ENCODE results near the gene CEP76. TPM values are rescaled to one million over a fixed set of nuclear protein-coding genes. Genes with fewer than 3 reads are reported as not detected.

The CEP76 gene
- total RNA-seq, 1 donor from 2014 or later: 6.8 TPM

DNA sequence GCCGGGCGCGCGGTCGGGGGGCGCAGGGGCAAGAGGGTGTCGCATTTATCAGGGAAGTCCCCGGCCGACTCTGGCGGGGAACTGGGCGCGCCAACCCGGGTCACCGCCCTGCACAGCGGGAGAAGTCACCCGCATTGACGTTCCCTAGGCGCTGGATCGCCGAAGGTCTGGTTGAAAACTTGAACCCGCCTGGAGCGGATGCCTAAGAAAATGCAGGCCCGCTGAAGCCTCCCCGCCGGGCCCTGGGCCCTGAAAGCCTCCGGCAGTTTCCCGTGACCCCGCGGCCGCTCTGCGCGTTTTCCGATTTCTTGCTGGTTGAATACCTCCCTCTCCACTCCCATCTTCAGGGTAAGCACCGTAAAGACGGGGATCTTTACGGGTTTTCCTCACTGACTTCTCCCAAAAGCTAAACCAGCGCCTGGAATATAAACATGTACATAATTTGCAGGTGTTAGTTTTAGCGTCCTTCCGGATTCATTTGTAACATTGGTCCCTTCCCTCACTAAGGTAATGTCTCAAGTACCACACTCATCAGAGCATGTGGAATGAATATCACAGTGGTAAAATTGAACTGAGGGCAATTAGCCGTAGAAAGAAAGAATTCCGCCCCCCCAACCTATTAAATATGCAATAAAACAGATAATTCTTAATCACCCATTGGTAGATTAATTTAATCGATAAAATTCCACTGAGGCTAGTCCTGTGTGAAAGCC is 43.9 kb downstream of the CEP76 start:
- peaks cover 1% of the 10 kb centered on the region for H3K36me3 Mint-ChIP-seq (ENCODE audit: low read depth)
- H3K9me3 Mint-ChIP-seq (ENCODE audit: low read depth): no peaks in the 10 kb centered on the region
- no peaks in the 10 kb centered on the region for H3K27me3 Mint-ChIP-seq (ENCODE audit: low read depth)
- H3K4me3 Mint-ChIP-seq (ENCODE audit: unreplicated experiment): peak overlapping the region; percentile 79
- DNase-seq (ENCODE audit: low spot score): no peak
- H3K4me1 Mint-ChIP-seq (ENCODE audit: low read depth): peaks cover 37% of the 10 kb centered on the region
- TF ChIP-seq, protein P1, sequence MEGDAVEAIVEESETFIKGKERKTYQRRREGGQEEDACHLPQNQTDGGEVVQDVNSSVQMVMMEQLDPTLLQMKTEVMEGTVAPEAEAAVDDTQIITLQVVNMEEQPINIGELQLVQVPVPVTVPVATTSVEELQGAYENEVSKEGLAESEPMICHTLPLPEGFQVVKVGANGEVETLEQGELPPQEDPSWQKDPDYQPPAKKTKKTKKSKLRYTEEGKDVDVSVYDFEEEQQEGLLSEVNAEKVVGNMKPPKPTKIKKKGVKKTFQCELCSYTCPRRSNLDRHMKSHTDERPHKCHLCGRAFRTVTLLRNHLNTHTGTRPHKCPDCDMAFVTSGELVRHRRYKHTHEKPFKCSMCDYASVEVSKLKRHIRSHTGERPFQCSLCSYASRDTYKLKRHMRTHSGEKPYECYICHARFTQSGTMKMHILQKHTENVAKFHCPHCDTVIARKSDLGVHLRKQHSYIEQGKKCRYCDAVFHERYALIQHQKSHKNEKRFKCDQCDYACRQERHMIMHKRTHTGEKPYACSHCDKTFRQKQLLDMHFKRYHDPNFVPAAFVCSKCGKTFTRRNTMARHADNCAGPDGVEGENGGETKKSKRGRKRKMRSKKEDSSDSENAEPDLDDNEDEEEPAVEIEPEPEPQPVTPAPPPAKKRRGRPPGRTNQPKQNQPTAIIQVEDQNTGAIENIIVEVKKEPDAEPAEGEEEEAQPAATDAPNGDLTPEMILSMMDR (IDR thresholded peaks at IDR 0.05): peak; percentile 51
- H3K27ac Mint-ChIP-seq (ENCODE audit: unreplicated experiment): peak overlapping the region; percentile 86

DNA sequence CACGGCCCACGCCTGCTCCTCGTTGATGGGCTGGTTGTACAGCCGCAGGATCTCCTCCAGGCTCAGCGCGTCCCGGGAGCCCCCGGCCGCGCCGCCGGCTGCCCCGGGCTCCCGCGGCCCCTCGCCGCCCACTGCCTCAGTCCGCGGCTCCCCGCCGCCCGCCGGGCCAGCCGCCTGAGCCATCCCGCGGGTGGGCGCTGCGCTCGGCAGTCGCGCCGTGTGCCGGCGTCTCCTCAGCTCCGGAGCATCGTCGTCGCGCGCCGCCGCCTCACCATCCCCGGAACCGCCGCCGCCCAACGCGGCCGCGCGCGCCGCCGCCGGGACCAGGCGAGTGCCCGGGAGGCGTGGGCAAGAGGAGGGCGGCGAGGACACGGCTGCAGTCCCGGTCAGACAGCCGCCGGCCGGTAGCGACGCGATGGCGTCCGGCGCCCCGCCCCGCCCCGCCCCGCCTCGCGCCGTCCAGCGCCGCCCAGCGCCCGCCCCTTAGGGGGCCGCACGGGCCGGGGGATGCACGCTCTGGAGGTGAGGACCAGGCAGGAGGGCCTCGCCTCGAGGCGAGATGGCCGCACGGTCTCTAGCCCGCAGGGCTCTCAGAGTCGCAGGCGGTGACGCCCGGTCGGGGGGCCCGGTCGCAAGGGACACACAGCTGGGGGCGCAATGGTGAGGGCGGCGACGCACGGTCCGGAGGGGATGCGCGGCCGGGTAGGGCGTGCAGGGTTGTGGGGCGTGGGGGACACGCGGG is 44.7 kb downstream of the CEP76 start, which contains the start of gene SPIRE1:
Gene SPIRE1 (minus strand): TSS at position 424 of the 742 bp plus-strand sequence. CDS start 241 bp downstream, at position 183.
- Mint-ChIP-seq H3K4me1 (ENCODE audit: low read depth) (peaks cover 44% of the 10 kb centered on the region), H3K9me3 (ENCODE audit: low read depth) (no peaks in the 10 kb centered on the region), H3K36me3 (ENCODE audit: low read depth) (peaks cover 1% of the 10 kb centered on the region), H3K27ac (ENCODE audit: unreplicated experiment) (peak within 1 kb of the TSS; percentile 95), H3K27me3 (ENCODE audit: low read depth) (no peaks in the 10 kb centered on the region), H3K4me3 (ENCODE audit: unreplicated experiment) (peak within 1 kb of the TSS; percentile 79)
- no peak for DNase-seq (ENCODE audit: low spot score)
- TF ChIP-seq, protein P1 (IDR thresholded peaks at IDR 0.05): no peak

DNA sequence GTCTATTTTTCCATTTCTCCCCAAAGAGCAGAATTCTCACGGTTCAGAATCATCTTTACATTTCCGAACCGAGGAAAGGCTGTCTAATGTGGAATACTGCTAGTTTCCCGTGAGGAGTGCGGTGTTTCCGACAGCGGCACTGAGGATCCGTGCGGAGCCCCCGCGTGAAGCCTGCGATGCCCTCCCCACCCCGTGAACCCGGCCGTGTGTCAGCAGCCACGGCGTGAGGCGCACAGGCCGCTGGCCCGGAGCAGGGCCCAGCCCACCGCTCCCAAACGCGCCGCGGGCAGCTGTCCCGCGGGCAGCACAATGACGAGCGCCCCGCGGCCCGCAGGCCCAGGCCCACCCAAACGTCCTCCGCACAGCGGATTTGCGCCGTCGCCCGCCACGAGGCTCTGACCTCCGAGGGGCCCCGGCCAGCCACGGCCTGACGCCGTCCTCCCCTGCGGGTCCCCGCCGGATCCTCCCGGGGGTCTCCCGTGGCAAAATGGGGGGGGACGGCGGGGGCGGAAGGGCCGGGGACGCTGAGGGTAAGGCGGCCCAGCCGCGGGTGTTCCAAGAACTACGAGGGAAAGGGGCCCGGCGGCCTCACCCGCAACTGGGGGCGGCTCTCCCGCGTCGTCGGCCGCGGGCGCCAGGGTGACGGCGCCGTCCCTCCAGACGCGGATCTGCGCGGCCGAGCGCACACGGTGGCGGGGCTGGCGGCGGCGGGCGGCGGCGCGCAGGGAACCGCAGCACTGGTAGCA is 45.4 kb downstream of the CEP76 start:
- H3K4me3 Mint-ChIP-seq (ENCODE audit: unreplicated experiment): peak overlapping the region; percentile 78
- H3K9me3 Mint-ChIP-seq (ENCODE audit: low read depth): no peaks in the 10 kb centered on the region
- H3K36me3 Mint-ChIP-seq (ENCODE audit: low read depth): peaks cover 1% of the 10 kb centered on the region
- H3K27ac Mint-ChIP-seq (ENCODE audit: unreplicated experiment): peak overlapping the region; percentile 95
- H3K4me1 Mint-ChIP-seq (ENCODE audit: low read depth): peaks cover 52% of the 10 kb centered on the region
- no peaks in the 10 kb centered on the region for H3K27me3 Mint-ChIP-seq (ENCODE audit: low read depth)
- DNase-seq (ENCODE audit: low spot score): no peak
- TF ChIP-seq, protein P1 (IDR thresholded peaks at IDR 0.05): no peak

- Mint-ChIP-seq H3K27me3 (ENCODE audit: low read depth) (no peaks in the 10 kb centered on the region), H3K4me1 (ENCODE audit: low read depth) (peaks cover 57% of the 10 kb centered on the region), H3K4me3 (ENCODE audit: unreplicated experiment) (peak overlapping the region; percentile 78), H3K9me3 (ENCODE audit: low read depth) (no peaks in the 10 kb centered on the region), H3K27ac (ENCODE audit: unreplicated experiment) (peak overlapping the region; percentile 95), H3K36me3 (ENCODE audit: low read depth) (peaks cover 1% of the 10 kb centered on the region)
- TF ChIP-seq, protein P1 (IDR thresholded peaks at IDR 0.05): no peak
- no peak for DNase-seq (ENCODE audit: low spot score)
Measured at GRCh38 chr18:12656605-12656937, 46.0 kb downstream of the CEP76 start.

DNA sequence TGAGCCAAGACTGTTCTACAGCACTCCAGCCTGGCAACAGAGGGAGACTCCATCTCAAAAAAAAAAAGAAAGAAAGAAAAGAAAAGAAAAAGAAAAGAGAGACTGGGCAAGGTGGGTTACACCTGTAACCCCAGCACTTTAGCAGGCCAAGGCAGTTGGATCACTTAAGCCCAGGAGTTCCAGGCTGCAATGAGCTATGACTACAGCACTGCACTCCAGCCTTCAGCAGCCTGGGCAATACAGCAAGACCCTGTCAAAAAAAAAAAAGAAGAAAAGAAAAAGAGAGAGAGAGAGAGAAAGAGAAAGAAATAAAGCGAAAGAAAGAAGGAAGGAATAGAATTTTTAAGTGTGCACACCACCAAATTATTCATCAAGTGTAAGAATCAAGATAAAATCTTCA is 47.6 kb downstream of the CEP76 start:
- peak overlapping the region; percentile 78 for H3K4me3 Mint-ChIP-seq (ENCODE audit: unreplicated experiment)
- peaks cover 63% of the 10 kb centered on the region for H3K4me1 Mint-ChIP-seq (ENCODE audit: low read depth)
- H3K27me3 Mint-ChIP-seq (ENCODE audit: low read depth): no peaks in the 10 kb centered on the region
- no peaks in the 10 kb centered on the region for H3K9me3 Mint-ChIP-seq (ENCODE audit: low read depth)
- H3K36me3 Mint-ChIP-seq (ENCODE audit: low read depth): peaks cover under 1% of the 10 kb centered on the region
- H3K27ac Mint-ChIP-seq (ENCODE audit: unreplicated experiment): peak overlapping the region; percentile 95
- no peak for DNase-seq (ENCODE audit: low spot score)
- TF ChIP-seq, protein P1 (IDR thresholded peaks at IDR 0.05): no peak

Data from chondrocyte (in vitro differentiated cells).